K562 (cell line): ENCODE data around the gene NCOA4. TPM values are rescaled to one million over a fixed set of nuclear protein-coding genes. Genes with fewer than 3 reads are reported as not detected.

Experiments used
- CBX8 ChIP-seq: fragments of 200-600 bp; sonication (generic); IDR thresholded peaks from 2 replicates; pipeline ENCODE4 v1.6.1; 2012; ENCODE audit warnings: borderline replicate concordance, mixed run types, low read depth, mild to moderate bottlenecking, moderate library complexity, mixed read lengths, low read length, control low read depth, inconsistent platforms; ENCODE audit not compliant: poor library complexity, severe bottlenecking; ENCODE audit errors: extremely low read depth
- GTF2E2 ChIP-seq: fragments of 200-800 bp; sonication (Bioruptor generic); IDR thresholded peaks from 2 replicates; pipeline ENCODE4 v1.6.1; 2016; ENCODE audit warnings: missing genetic modification characterization, missing compliant biosample characterization
- HLTF ChIP-seq: fragments of 450-650 bp; IDR thresholded peaks from 2 replicates; pipeline ENCODE4 v1.6.1; 2016
- KAT7 ChIP-seq: sonication (generic); formaldehyde crosslinking; IDR thresholded peaks from 2 replicates; pipeline ENCODE4 v1.8.0; 2022; ENCODE audit warnings: missing genetic modification reagents, mild to moderate bottlenecking, borderline replicate concordance
- KAT8 ChIP-seq: fragments of 450-650 bp; IDR thresholded peaks from 2 replicates; pipeline ENCODE4 v1.6.1; 2016; ENCODE audit warnings: low read depth, mild to moderate bottlenecking
- PCBP2 ChIP-seq: fragments of 200-400 bp; formaldehyde crosslinking; IDR thresholded peaks from 2 replicates; pipeline ENCODE4 v1.6.1; 2018; ENCODE audit warnings: low read length, low read depth, mild to moderate bottlenecking, moderate library complexity; ENCODE audit not compliant: poor library complexity, severe bottlenecking
- SMAD1 ChIP-seq: fragments of 150-350 bp; IDR thresholded peaks from 2 replicates; pipeline ENCODE4 v1.6.1; 2014; ENCODE audit warnings: low read length, low read depth; ENCODE audit not compliant: partially characterized antibody
- SMAD2 ChIP-seq: fragments of 150-350 bp; IDR thresholded peaks from 2 replicates; pipeline ENCODE4 v1.6.1; 2014; ENCODE audit warnings: low read depth, mild to moderate bottlenecking, low read length
- ZBTB9 ChIP-seq: fragments of 450-650 bp; formaldehyde crosslinking; IDR thresholded peaks from 2 replicates; pipeline ENCODE4 v1.4.0; 2020; ENCODE audit warnings: mild to moderate bottlenecking, moderate library complexity
- ZFX ChIP-seq: sonication (generic); formaldehyde crosslinking; IDR thresholded peaks from 2 replicates; pipeline ENCODE4 v1.8.0; 2022; ENCODE audit warnings: mild to moderate bottlenecking, missing genetic modification reagents, moderate library complexity
- ZKSCAN8 ChIP-seq: fragments of 200-800 bp; sonication (Bioruptor generic); IDR thresholded peaks from 2 replicates; pipeline ENCODE4 v1.6.1; 2016; ENCODE audit warnings: missing genetic modification characterization, missing compliant biosample characterization
- ZNF263 ChIP-seq: sonication (generic); formaldehyde crosslinking; IDR thresholded peaks from 2 replicates; pipeline ENCODE4 v1.8.0; 2022; ENCODE audit warnings: mild to moderate bottlenecking, missing genetic modification reagents, borderline replicate concordance
- polyA plus RNA-seq, 8 experiments: library from polyadenylated mRNA; depleted of rRNA in 4 of 8; stranded (reverse) in 5 of 8; unstranded in 3 of 8; fragments of >200 nt; fragmentation: Nextera tagmentation in 2 of 8; fragmentation: Illumina TruSeq in 1 of 8; extraction: Ambion mirVana in 2 of 8; extraction: Trizol in 1 of 8; gene quantifications; 2 replicates each; pipeline versions ENCODE4 v1.2.1 to v1.2.3, GENCODE V29; 2011 to 2014; ENCODE audit warnings: inconsistent platforms in 1 of 8, missing spikeins in 1 of 8
- total RNA-seq, 7 experiments: library from RNA; depleted of rRNA in 6 of 7; stranded (reverse); fragments of >200 nt in 6 of 7; fragmentation: Illumina TruSeq in 2 of 7; extraction: Trizol in 2 of 7; gene quantifications; 2 replicates each; pipeline versions ENCODE4 v1.2.1 to v1.2.3, GENCODE V29; 2011 to 2021; ENCODE audit warnings: low replicate concordance in 1 of 7
- TF ChIP-seq, protein P1 (sequence below): fragments of 250-450 bp; sonication (Bioruptor Pico); IDR thresholded peaks from 2 replicates; pipeline ENCODE4 v1.4.0; 2020
- TF ChIP-seq, protein P2 (sequence below): fragments of 450-650 bp; IDR thresholded peaks from 2 replicates; pipeline ENCODE4 v1.6.1; 2017; ENCODE audit warnings: antibody characterized with exemption, mild to moderate bottlenecking

NCOA4 gene
- total and polyA plus RNA-seq, 9 of the 15 experiments (the other 6 are each of a cell fraction or from before 2014, with no cell fraction given), result 89.8 to 283 (median 181) TPM

- TF ChIP-seq, protein P1, sequence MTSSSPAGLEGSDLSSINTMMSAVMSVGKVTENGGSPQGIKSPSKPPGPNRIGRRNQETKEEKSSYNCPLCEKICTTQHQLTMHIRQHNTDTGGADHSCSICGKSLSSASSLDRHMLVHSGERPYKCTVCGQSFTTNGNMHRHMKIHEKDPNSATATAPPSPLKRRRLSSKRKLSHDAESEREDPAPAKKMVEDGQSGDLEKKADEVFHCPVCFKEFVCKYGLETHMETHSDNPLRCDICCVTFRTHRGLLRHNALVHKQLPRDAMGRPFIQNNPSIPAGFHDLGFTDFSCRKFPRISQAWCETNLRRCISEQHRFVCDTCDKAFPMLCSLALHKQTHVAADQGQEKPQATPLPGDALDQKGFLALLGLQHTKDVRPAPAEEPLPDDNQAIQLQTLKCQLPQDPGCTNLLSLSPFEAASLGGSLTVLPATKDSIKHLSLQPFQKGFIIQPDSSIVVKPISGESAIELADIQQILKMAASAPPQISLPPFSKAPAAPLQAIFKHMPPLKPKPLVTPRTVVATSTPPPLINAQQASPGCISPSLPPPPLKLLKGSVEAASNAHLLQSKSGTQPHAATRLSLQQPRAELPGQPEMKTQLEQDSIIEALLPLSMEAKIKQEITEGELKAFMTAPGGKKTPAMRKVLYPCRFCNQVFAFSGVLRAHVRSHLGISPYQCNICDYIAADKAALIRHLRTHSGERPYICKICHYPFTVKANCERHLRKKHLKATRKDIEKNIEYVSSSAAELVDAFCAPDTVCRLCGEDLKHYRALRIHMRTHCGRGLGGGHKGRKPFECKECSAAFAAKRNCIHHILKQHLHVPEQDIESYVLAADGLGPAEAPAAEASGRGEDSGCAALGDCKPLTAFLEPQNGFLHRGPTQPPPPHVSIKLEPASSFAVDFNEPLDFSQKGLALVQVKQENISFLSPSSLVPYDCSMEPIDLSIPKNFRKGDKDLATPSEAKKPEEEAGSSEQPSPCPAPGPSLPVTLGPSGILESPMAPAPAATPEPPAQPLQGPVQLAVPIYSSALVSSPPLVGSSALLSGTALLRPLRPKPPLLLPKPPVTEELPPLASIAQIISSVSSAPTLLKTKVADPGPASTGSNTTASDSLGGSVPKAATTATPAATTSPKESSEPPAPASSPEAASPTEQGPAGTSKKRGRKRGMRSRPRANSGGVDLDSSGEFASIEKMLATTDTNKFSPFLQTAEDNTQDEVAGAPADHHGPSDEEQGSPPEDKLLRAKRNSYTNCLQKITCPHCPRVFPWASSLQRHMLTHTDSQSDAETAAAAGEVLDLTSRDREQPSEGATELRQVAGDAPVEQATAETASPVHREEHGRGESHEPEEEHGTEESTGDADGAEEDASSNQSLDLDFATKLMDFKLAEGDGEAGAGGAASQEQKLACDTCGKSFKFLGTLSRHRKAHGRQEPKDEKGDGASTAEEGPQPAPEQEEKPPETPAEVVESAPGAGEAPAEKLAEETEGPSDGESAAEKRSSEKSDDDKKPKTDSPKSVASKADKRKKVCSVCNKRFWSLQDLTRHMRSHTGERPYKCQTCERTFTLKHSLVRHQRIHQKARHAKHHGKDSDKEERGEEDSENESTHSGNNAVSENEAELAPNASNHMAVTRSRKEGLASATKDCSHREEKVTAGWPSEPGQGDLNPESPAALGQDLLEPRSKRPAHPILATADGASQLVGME (CRISPR knock-in tag), result no peak
- TF ChIP-seq KAT7 (CRISPR knock-in tag) (no peak), KAT8 (no peak), SMAD2 (no peak), GTF2E2 (tag) (no peak), ZBTB9 (0 out of 2 replicates have a peak, but pooled peaks have one; percentile 12), PCBP2 (no peak), ZFX (CRISPR knock-in tag) (no peak), HLTF (no peak), SMAD1 (no peak), ZNF263 (CRISPR knock-in tag) (no peak), CBX8 (no peak), ZKSCAN8 (CRISPR knock-in tag) (no peak)
- TF ChIP-seq, protein P2, sequence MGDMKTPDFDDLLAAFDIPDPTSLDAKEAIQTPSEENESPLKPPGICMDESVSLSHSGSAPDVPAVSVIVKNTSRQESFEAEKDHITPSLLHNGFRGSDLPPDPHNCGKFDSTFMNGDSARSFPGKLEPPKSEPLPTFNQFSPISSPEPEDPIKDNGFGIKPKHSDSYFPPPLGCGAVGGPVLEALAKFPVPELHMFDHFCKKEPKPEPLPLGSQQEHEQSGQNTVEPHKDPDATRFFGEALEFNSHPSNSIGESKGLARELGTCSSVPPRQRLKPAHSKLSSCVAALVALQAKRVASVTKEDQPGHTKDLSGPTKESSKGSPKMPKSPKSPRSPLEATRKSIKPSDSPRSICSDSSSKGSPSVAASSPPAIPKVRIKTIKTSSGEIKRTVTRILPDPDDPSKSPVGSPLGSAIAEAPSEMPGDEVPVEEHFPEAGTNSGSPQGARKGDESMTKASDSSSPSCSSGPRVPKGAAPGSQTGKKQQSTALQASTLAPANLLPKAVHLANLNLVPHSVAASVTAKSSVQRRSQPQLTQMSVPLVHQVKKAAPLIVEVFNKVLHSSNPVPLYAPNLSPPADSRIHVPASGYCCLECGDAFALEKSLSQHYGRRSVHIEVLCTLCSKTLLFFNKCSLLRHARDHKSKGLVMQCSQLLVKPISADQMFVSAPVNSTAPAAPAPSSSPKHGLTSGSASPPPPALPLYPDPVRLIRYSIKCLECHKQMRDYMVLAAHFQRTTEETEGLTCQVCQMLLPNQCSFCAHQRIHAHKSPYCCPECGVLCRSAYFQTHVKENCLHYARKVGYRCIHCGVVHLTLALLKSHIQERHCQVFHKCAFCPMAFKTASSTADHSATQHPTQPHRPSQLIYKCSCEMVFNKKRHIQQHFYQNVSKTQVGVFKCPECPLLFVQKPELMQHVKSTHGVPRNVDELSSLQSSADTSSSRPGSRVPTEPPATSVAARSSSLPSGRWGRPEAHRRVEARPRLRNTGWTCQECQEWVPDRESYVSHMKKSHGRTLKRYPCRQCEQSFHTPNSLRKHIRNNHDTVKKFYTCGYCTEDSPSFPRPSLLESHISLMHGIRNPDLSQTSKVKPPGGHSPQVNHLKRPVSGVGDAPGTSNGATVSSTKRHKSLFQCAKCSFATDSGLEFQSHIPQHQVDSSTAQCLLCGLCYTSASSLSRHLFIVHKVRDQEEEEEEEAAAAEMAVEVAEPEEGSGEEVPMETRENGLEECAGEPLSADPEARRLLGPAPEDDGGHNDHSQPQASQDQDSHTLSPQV, result peak; percentile 75; the same call in 1 of the 2 replicates
These were observed 1.5 kb upstream of the NCOA4 start (continued) for GRCh38 chr10:46031648-46032532.
